Stomach (tissue), 9 donors: ENCODE results near the gene IGF1R. TPM values are rescaled to one million over a fixed set of nuclear protein-coding genes. Genes with fewer than 3 reads are reported as not detected.

Source experiments
- DNase-seq, 2 donors: peaks; one replicate each; pipeline versions ENCODE4 v3.0.0 to v3.0.0-alpha.2; 2013 to 2019
- H3K27ac ChIP-seq, 5 donors: fragments of 200-600 bp in 4 of 5; sonication (generic) in 4 of 5; one replicate each; pipeline ENCODE4 v1.5.1; 2013 to 2019; ENCODE audit warnings: mild to moderate bottlenecking in 1 of 5, moderate library complexity in 1 of 5
- H3K27me3 ChIP-seq, 3 donors: fragments of 200-600 bp; sonication (generic); one replicate each; pipeline ENCODE4 v1.5.1; 2017 to 2019; ENCODE audit warnings: mixed run types in 1 of 3
- H3K36me3 ChIP-seq, 4 donors: fragments of 200-600 bp; sonication (generic); 1 replicate in 3 of 4; 2 replicates in 1 of 4; pipeline ENCODE4 v1.5.1; 2016 to 2019
- H3K4me1 ChIP-seq, 4 donors: fragments of 200-600 bp; sonication (generic); one replicate each; pipeline ENCODE4 v1.5.1; 2016 to 2019
- H3K4me3 ChIP-seq, 4 donors: fragments of 200-600 bp; sonication (generic) in 3 of 4; one replicate each; pipeline ENCODE4 v1.5.1; 2016 to 2019; ENCODE audit warnings: mild to moderate bottlenecking in 1 of 4
- H3K9me3 ChIP-seq, 4 donors: fragments of 200-600 bp; sonication (generic); one replicate each; pipeline ENCODE4 v1.5.1; 2016 to 2019
- EP300 ChIP-seq: sonication (generic); formaldehyde crosslinking; IDR thresholded peaks from one replicate; pipeline ENCODE4 v1.6.1; 2017; ENCODE audit warnings: antibody characterized with exemption
- POLR2A ChIP-seq, 4 donors: fragments of 450-650 bp; IDR thresholded peaks; one replicate each; pipeline ENCODE4 v1.6.1; 2016; ENCODE audit warnings: antibody characterized with exemption in 4 of 4, control low read depth in 2 of 4, mild to moderate bottlenecking in 1 of 4, moderate library complexity in 1 of 4
- POLR2AphosphoS5 ChIP-seq, 3 donors: sonication (generic); formaldehyde crosslinking; IDR thresholded peaks; one replicate each; pipeline ENCODE4 v1.6.1; 2016; ENCODE audit warnings: antibody characterized with exemption in 3 of 3
- WGBS, 5 donors: extraction: QIAGEN DNeasy Blood & Tissue Kit in 3 of 5; methylation state at CpG; one replicate each; pipeline versions ENCODE4 v1.1.5 to v1.1.7; 2013 to 2018; 5-methylcytosine and 5-hydroxymethylcytosine counted together
- intact Hi-C: fragments of 100-400 bp; cut with DNase I; formaldehyde crosslinking; loops from one replicate; pipeline ENCODE4 v1.15.1; 2023; ENCODE audit warnings: low total_unique reads
- polyA plus RNA-seq, 3 donors: library from polyadenylated mRNA; stranded (reverse); fragments of 200-250 nt; gene quantifications; one replicate each; pipeline ENCODE4 v1.2.3, GENCODE V29; 2013
- total RNA-seq, 5 donors: library from RNA; depleted of rRNA; stranded (reverse); fragments of >200 nt; gene quantifications; one replicate each; pipeline versions ENCODE4 v1.1.0 to v1.2.3, GENCODE V29; 2014 to 2016
- TF ChIP-seq, protein P1 (sequence below), 7 experiments: fragments of 450-650 bp in 4 of 7; fragments of 200-600 bp in 3 of 7; sonication (generic) in 3 of 7; IDR thresholded peaks; one replicate each; pipeline ENCODE4 v1.5.1; 2016 to 2019; ENCODE audit warnings: antibody characterized with exemption in 7 of 7, control low read depth in 2 of 7, mild to moderate bottlenecking in 1 of 7
- donor health status: healthy with polysubstance abuse.
- donor health status: Bipolar disorder and iron deficiency.
- donor health status: healthy.

The IGF1R gene
- total and polyA plus RNA-seq, 8 donors: 2.3 to 131 (median 42.8) TPM

DNA sequence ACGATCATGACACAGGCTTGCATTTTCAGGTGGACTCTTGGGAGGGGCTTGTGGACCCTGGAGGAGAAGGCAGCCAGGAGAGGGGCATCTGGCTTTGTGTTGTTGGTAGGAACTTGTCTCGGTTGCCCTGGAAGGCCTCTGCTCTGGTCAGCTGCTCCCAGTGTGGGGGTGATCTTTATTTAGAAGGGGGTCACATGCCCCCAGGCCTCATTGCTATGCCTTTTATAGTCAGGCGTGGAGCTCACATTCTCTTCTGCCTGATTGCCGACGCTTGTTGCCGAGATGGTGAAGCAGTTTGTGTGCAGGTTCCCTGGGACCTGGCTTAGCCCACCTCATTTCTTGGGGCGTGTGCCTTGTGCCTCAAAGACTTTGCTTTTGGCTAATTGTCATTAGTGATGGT, 66.6 kb downstream of the IGF1R start:
- H3K27ac ChIP-seq: peak overlapping the region in 2 of 5 donors; percentile 52 to 64
- intact Hi-C loops: no loop called here
- peaks cover 31 to 74% (median 57%) of the 10 kb centered on the region in 4 donors for H3K4me1 ChIP-seq

DNA sequence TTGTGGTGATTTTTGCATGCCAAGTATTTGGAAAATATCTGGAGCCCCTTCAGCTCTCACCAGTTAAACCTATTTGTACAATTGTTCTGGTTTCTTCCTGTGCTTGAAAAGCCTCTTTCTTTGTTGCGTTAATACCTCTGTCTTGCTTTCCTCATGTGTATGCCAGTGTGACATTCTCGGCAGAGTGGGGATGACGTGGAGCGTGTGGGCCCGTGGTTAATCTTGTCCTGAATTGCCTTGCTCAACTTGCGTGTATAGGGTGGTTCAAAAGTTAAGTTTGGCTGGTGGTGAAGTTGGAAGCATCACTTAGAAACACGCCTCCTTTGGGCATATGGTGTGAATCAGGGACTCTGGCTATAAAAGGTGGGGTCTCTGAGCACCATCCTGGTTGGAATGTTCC, 67.1 kb downstream of the IGF1R start:
- intact Hi-C loops: no loop called here
- no peak for DNase-seq
- WGBS, 5 donors: 80 to 86% (median 85%) methylated on average over 7 of the region's 7 CpGs
- H3K9me3 ChIP-seq: peaks cover 0 to 9% (median 3%) of the 10 kb centered on the region in 4 donors
- peaks cover 31 to 75% (median 58%) of the 10 kb centered on the region in 4 donors for H3K4me1 ChIP-seq
- H3K36me3 ChIP-seq: peaks cover 0 to 14% (median 5%) of the 10 kb centered on the region in 4 donors
- peak overlapping the region in 1 of 5 donors; percentile 52 for H3K27ac ChIP-seq
- H3K4me3 ChIP-seq: no peak overlapping the region
- TF ChIP-seq POLR2AphosphoS5 (IDR thresholded peaks at IDR 0.05): no peak
- peak; percentile 10 for TF ChIP-seq EP300
- no peaks in the 10 kb centered on the region for H3K27me3 ChIP-seq

More for the DNA sequence above, 66.6 kb downstream of the IGF1R start:
- 80 to 85% (median 81%) methylated on average over 6 to 7 of the region's 7 CpGs for WGBS, 5 donors
- no peak for TF ChIP-seq POLR2AphosphoS5 (IDR thresholded peaks at IDR 0.05)
- TF ChIP-seq, protein P1, sequence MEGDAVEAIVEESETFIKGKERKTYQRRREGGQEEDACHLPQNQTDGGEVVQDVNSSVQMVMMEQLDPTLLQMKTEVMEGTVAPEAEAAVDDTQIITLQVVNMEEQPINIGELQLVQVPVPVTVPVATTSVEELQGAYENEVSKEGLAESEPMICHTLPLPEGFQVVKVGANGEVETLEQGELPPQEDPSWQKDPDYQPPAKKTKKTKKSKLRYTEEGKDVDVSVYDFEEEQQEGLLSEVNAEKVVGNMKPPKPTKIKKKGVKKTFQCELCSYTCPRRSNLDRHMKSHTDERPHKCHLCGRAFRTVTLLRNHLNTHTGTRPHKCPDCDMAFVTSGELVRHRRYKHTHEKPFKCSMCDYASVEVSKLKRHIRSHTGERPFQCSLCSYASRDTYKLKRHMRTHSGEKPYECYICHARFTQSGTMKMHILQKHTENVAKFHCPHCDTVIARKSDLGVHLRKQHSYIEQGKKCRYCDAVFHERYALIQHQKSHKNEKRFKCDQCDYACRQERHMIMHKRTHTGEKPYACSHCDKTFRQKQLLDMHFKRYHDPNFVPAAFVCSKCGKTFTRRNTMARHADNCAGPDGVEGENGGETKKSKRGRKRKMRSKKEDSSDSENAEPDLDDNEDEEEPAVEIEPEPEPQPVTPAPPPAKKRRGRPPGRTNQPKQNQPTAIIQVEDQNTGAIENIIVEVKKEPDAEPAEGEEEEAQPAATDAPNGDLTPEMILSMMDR (IDR thresholded peaks at IDR 0.05): no peak
- no peak for TF ChIP-seq EP300
- TF ChIP-seq POLR2A (IDR thresholded peaks at IDR 0.05): no peak
- H3K36me3 ChIP-seq: peaks cover 0 to 14% (median 5%) of the 10 kb centered on the region in 4 donors
- no peak overlapping the region for H3K4me3 ChIP-seq
- peaks cover 0 to 9% (median 3%) of the 10 kb centered on the region in 4 donors for H3K9me3 ChIP-seq
- no peaks in the 10 kb centered on the region for H3K27me3 ChIP-seq
- DNase-seq: no peak

DNA sequence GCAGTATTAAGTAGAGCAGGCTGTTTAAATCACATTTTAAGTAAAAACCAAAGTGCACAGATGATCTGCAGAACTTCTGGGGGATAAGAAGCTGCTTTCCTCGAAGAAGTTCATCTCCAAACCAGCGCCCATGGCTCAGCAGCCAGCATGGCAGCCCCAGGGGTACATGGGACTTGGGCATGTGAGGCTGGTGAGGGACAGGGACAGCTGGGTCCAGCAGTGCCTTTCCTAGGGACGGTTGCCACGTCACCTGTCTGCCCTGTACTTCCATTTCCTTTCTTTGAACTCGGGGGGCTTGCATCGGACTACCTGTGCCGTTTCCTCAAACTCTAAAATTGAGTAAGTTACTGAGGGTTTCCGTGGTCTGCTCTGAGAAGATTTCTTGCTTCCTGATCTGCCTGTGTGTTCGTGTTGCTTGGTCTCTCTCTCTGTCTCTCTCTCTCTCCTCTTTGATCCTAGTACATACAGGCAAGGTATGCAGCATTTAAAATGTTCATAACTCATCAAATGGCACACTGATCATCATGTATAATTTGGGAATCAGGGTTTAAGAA, 67.6 kb downstream of the IGF1R start:
- intact Hi-C loops: no loop called here
- peaks cover 0 to 10% (median 4%) of the 10 kb centered on the region in 4 donors for H3K36me3 ChIP-seq
- WGBS, 5 donors: 67 to 76% (median 69%) methylated on average over 9 of the region's 9 CpGs
- H3K9me3 ChIP-seq: peaks cover 0 to 9% (median 3%) of the 10 kb centered on the region in 4 donors
- peaks cover 31 to 80% (median 62%) of the 10 kb centered on the region in 4 donors for H3K4me1 ChIP-seq
- H3K27ac ChIP-seq: peak overlapping the region in 1 of 5 donors; percentile 52
- H3K4me3 ChIP-seq: no peak overlapping the region
- TF ChIP-seq POLR2A (IDR thresholded peaks at IDR 0.05) (no peak), EP300 (no peak), POLR2AphosphoS5 (IDR thresholded peaks at IDR 0.05) (no peak)
- TF ChIP-seq, protein P1 (IDR thresholded peaks at IDR 0.05): no peak
- no peak for DNase-seq
- H3K27me3 ChIP-seq: no peaks in the 10 kb centered on the region

DNA sequence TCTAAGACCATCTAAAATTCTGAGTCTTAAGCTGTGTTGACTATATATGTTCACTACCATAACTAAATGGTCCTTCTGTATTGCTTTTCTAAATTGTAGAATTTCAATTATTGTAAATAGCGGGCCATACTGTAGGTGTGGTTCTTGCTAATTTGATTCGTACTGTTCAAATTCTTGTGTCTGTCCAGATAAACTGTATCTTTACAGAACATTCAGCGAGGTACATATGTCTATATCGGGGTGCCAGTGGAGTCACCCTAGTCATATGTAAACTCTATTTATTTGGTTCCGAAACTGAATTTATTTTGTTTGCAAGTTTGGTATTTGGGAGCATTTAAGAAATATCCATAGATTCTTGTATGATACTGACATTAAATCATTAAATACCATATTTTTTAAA, 69.0 kb downstream of the IGF1R start:
- 92 to 97% (median 94%) methylated on average over 5 of the region's 5 CpGs for WGBS, 5 donors
- peaks cover 35 to 94% (median 73%) of the 10 kb centered on the region in 4 donors for H3K4me1 ChIP-seq
- H3K36me3 ChIP-seq: no peaks in the 10 kb centered on the region
- H3K4me3 ChIP-seq: no peak overlapping the region
- intact Hi-C loops: no loop called here
- DNase-seq: no peak
- TF ChIP-seq, protein P1 (IDR thresholded peaks at IDR 0.05): no peak
- TF ChIP-seq POLR2A (IDR thresholded peaks at IDR 0.05): no peak
- TF ChIP-seq EP300: no peak
- no peak for TF ChIP-seq POLR2AphosphoS5 (IDR thresholded peaks at IDR 0.05)
- no peak overlapping the region for H3K27ac ChIP-seq
- no peaks in the 10 kb centered on the region for H3K9me3 ChIP-seq
- no peaks in the 10 kb centered on the region for H3K27me3 ChIP-seq

DNA sequence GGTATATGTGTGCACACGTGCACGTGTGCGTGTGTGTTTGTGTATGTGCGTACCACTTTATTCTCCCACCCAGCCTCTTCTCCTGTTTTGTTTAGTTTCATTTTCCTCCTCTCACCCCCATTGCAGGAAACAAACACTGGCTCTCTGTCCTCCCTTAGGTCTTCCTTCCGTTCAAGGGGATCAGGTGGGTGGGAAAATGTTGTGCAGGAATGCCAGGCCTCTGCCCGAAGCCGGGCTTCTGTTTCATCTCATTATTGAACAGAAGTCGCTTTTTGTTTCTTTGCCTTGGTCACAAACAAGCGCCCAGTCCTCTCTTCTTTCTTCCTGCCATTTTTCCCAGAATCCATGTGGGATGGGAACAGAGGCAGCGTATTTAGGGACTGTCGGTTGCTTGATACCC, 69.6 kb downstream of the IGF1R start:
- no peak for DNase-seq
- WGBS, 5 donors: 79 to 88% (median 85%) methylated on average over 11 of the region's 11 CpGs
- TF ChIP-seq POLR2A (IDR thresholded peaks at IDR 0.05) (no peak), EP300 (no peak)
- Histone ChIP-seq H3K36me3 (no peaks in the 10 kb centered on the region), H3K27ac (peak overlapping the region in 3 of 5 donors; percentile 47 to 59 (median 56)), H3K27me3 (no peaks in the 10 kb centered on the region), H3K9me3 (no peaks in the 10 kb centered on the region), H3K4me1 (peaks cover 36 to 98% (median 76%) of the 10 kb centered on the region in 4 donors), H3K4me3 (no peak overlapping the region)
- intact Hi-C loops: no loop called here
